IMR-90 (cell line): ENCODE results near the gene RSBN1. TPM values are rescaled to one million over a fixed set of nuclear protein-coding genes. Genes with fewer than 3 reads are reported as not detected.

ENCODE experiments used
- ATAC-seq: fragments of 200-7000 bp; cut with Tn5 transposase; 2 replicates; pipeline ENCODE4 v1.9.1; 2020; ENCODE audit warnings: low read depth, mild to moderate bottlenecking, moderate library complexity
- BruUV-seq: library from RNA; stranded (reverse); fragments of 400-500 nt; replicated peaks from 2 replicates; lab custom pipeline; 2021; lab: Mats Ljungman, UMichigan
- CTCF ChIA-PET: fragments of 300-600 bp; formaldehyde crosslinking; extraction: SDS; loops from one replicate; lab custom pipeline; 2021; ENCODE audit warnings: antibody characterized with exemption; lab: Yijun Ruan, JAX
- POLR2A ChIA-PET: fragments of 300-600 bp; sonication (Branson Sonifier 250); formaldehyde crosslinking; loops from one replicate; lab custom pipeline; 2022; ENCODE audit warnings: antibody characterized with exemption; ENCODE audit not compliant: unreplicated experiment; lab: Charles Lee
- DNase-seq: peaks from one replicate; pipeline ENCODE4 v3.0.0; 2013
- H2AFZ ChIP-seq: replicated peaks from 2 replicates; pipeline ENCODE3; 2013; ENCODE audit warnings: low read length, mild to moderate bottlenecking; ENCODE audit not compliant: poor library complexity
- H2AK5ac ChIP-seq: 2 replicates; pipeline ENCODE4 v1.6.1; 2013; ENCODE audit warnings: low read depth, low read length, inconsistent platforms
- H2AK9ac ChIP-seq: replicated peaks from 2 replicates; pipeline ENCODE3; 2013; ENCODE audit warnings: mild to moderate bottlenecking, low read depth, low read length, moderate library complexity; ENCODE audit not compliant: poor library complexity
- H2BK120ac ChIP-seq: 2 replicates; pipeline ENCODE4 v1.6.1; 2013; ENCODE audit warnings: low read depth, low read length, inconsistent platforms
- H2BK15ac ChIP-seq: 3 replicates; pipeline ENCODE4 v1.6.1; 2013; ENCODE audit warnings: low read depth, low read length, inconsistent platforms
- H2BK20ac ChIP-seq: 2 replicates; pipeline ENCODE4 v1.6.1; 2013; ENCODE audit warnings: low read depth, mild to moderate bottlenecking, inconsistent platforms, low read length, moderate library complexity
- H2BK5ac ChIP-seq: 2 replicates; pipeline ENCODE4 v1.6.1; 2013; ENCODE audit warnings: mild to moderate bottlenecking, low read depth, low read length, inconsistent platforms; ENCODE audit not compliant: poor library complexity, severe bottlenecking
- H3K14ac ChIP-seq: replicated peaks from 2 replicates; pipeline ENCODE4 v1.6.1; 2013; ENCODE audit warnings: low read depth, low read length, inconsistent platforms
- H3K18ac ChIP-seq: 2 replicates; pipeline ENCODE4 v1.6.1; 2013; ENCODE audit warnings: low read depth, low read length, control low read depth
- H3K23ac ChIP-seq: 2 replicates; pipeline ENCODE4 v1.6.1; 2013; ENCODE audit warnings: low read depth, low read length, inconsistent platforms
- H3K27ac ChIP-seq: 2 replicates; pipeline ENCODE4 v1.5.1; 2013; ENCODE audit warnings: mild to moderate bottlenecking, control low read depth, low read length; ENCODE audit not compliant: insufficient read depth
- H3K27me3 ChIP-seq: 2 replicates; pipeline ENCODE4 v1.6.1; 2013; ENCODE audit warnings: low read length; ENCODE audit not compliant: control insufficient read depth, insufficient read depth
- H3K36me3 ChIP-seq: 2 replicates; pipeline ENCODE4 v1.6.1; 2013; ENCODE audit warnings: low read length, mixed read lengths; ENCODE audit not compliant: control insufficient read depth, insufficient read depth
- H3K4ac ChIP-seq: 2 replicates; pipeline ENCODE4 v1.6.1; 2013; ENCODE audit warnings: low read depth, low read length, inconsistent platforms
- H3K4me1 ChIP-seq: 2 replicates; pipeline ENCODE4 v1.6.1; 2013; ENCODE audit warnings: low read length, mixed read lengths; ENCODE audit not compliant: control insufficient read depth, insufficient read depth
- H3K4me2 ChIP-seq: 2 replicates; pipeline ENCODE4 v1.6.1; 2013; ENCODE audit warnings: low read depth, mild to moderate bottlenecking, control low read depth, low read length, moderate library complexity
- H3K4me3 ChIP-seq: 2 replicates; pipeline ENCODE4 v1.5.1; 2013; ENCODE audit warnings: low read depth, mild to moderate bottlenecking, control low read depth, low read length, moderate library complexity; ENCODE audit not compliant: insufficient read depth
- H3K56ac ChIP-seq: 2 replicates; pipeline ENCODE4 v1.6.1; 2013; ENCODE audit warnings: low read length, inconsistent platforms; ENCODE audit not compliant: insufficient read depth; ENCODE audit errors: extremely low read depth
- H3K79me1 ChIP-seq, 2 experiments: 2 replicates each; pipeline ENCODE4 v1.6.1; 2013; ENCODE audit warnings: low read length in 2 of 2, inconsistent platforms in 1 of 2, low read depth in 1 of 2
- H3K9ac ChIP-seq: 2 replicates; pipeline ENCODE4 v1.6.1; 2013; ENCODE audit warnings: low read depth, low read length, control low read depth
- H3K9me1 ChIP-seq: 2 replicates; pipeline ENCODE4 v1.6.1; 2013; ENCODE audit warnings: low read length, inconsistent platforms; ENCODE audit not compliant: insufficient read depth
- H3K9me3 ChIP-seq: 2 replicates; pipeline ENCODE4 v1.6.1; 2013; ENCODE audit warnings: low read length; ENCODE audit not compliant: control insufficient read depth, insufficient read depth
- H4K20me1 ChIP-seq: 2 replicates; pipeline ENCODE4 v1.6.1; 2013; ENCODE audit warnings: low read length, inconsistent platforms; ENCODE audit not compliant: insufficient read depth
- H4K5ac ChIP-seq: 2 replicates; pipeline ENCODE4 v1.6.1; 2013; ENCODE audit warnings: mild to moderate bottlenecking, low read depth, low read length, control low read depth
- H4K8ac ChIP-seq, 2 experiments: 2 replicates each; pipeline ENCODE4 v1.6.1; 2013; ENCODE audit warnings: low read depth in 2 of 2, low read length in 2 of 2, control low read depth in 1 of 2, inconsistent platforms in 1 of 2
- H4K91ac ChIP-seq: 2 replicates; pipeline ENCODE4 v1.6.1; 2013; ENCODE audit warnings: low read depth, low read length, inconsistent platforms; ENCODE audit not compliant: insufficient read depth
- BHLHE40 ChIP-seq: fragments of 150-350 bp; IDR thresholded peaks from 2 replicates; pipeline ENCODE4 v1.6.1; 2016; ENCODE audit warnings: mild to moderate bottlenecking, low read depth, low read length
- CEBPB ChIP-seq: IDR thresholded peaks from 2 replicates; pipeline ENCODE4 v1.6.1; 2012; ENCODE audit warnings: low read depth, low read length, improper control_type of control experiment
- CHD1 ChIP-seq: IDR thresholded peaks from 2 replicates; pipeline ENCODE4 v1.6.1; 2012; ENCODE audit warnings: low read depth, low read length, improper control_type of control experiment
- ELK1 ChIP-seq: fragments of 150-350 bp; IDR thresholded peaks from 2 replicates; pipeline ENCODE4 v1.6.1; 2016; ENCODE audit warnings: low read depth, mild to moderate bottlenecking, low read length, moderate library complexity, borderline replicate concordance
- FOS ChIP-seq: fragments of 150-350 bp; IDR thresholded peaks from 2 replicates; pipeline ENCODE4 v1.6.1; 2016; ENCODE audit warnings: low read depth, low read length
- MAFK ChIP-seq: IDR thresholded peaks from 2 replicates; pipeline ENCODE4 v1.6.1; 2012; ENCODE audit warnings: low read depth, low read length, improper control_type of control experiment
- MAZ ChIP-seq: IDR thresholded peaks from 2 replicates; pipeline ENCODE4 v1.6.1; 2012; ENCODE audit warnings: low read depth, mild to moderate bottlenecking, low read length, improper control_type of control experiment, moderate library complexity, borderline replicate concordance
- MXI1 ChIP-seq: IDR thresholded peaks from 2 replicates; pipeline ENCODE4 v1.6.1; 2012; ENCODE audit warnings: low read depth, mild to moderate bottlenecking, low read length, moderate library complexity, borderline replicate concordance
- NFE2L2 ChIP-seq: fragments of 150-350 bp; IDR thresholded peaks from 2 replicates; pipeline ENCODE4 v1.6.1; 2016; ENCODE audit warnings: low read depth, mild to moderate bottlenecking, low read length
- POLR2A ChIP-seq: IDR thresholded peaks from 2 replicates; pipeline ENCODE4 v1.6.1; 2012; ENCODE audit warnings: mild to moderate bottlenecking, low read depth, low read length
- RFX5 ChIP-seq: IDR thresholded peaks from 2 replicates; pipeline ENCODE4 v1.8.0; 2012; ENCODE audit warnings: low read depth, mild to moderate bottlenecking, low read length, moderate library complexity
- SMC3 ChIP-seq: fragments of 150-350 bp; IDR thresholded peaks from 2 replicates; pipeline ENCODE4 v1.6.1; 2016; ENCODE audit warnings: low read depth, mild to moderate bottlenecking, antibody characterized with exemption, low read length, moderate library complexity
- WGBS, 2 experiments: methylation state at CpG; one replicate each; pipeline versions ENCODE4 v1.1.5 to v1.1.7; 2013; ENCODE audit warnings: missing lambda C conversion rate in 2 of 2; ENCODE audit not compliant: insufficient read length in 1 of 2; ENCODE audit errors: extremely low coverage in 2 of 2; 5-methylcytosine and 5-hydroxymethylcytosine counted together
- dilution Hi-C: fragments of 300-500 bp; cut with HindIII; formaldehyde crosslinking; loops from one replicate; pipeline ENCODE4 v1.14.3; 2018; ENCODE audit warnings: low sequenced_read_pairs; ENCODE audit not compliant: unreplicated experiment
- in situ Hi-C: fragments of 300-500 bp; cut with MboI; formaldehyde crosslinking; loops from 3 replicates; pipeline ENCODE4 v1.14.3; 2019; ENCODE audit warnings: low sequenced_read_pairs, inconsistent platforms, mixed read lengths
- intact Hi-C: fragments of 100-400 bp; cut with micrococcal nuclease; formaldehyde crosslinking; loops from 2 replicates; pipeline ENCODE4 v1.10.0; 2022
- polyA plus RNA-seq, 3 experiments: library from polyadenylated mRNA; depleted of rRNA; stranded (reverse); fragments of >200 nt; gene quantifications; 2 replicates each; pipeline ENCODE4 v1.2.3, GENCODE V29; 2012; ENCODE audit warnings: low replicate concordance in 1 of 3
- total RNA-seq: library from RNA; depleted of rRNA; stranded (reverse); fragments of >200 nt; gene quantifications from 2 replicates; pipeline ENCODE4 v1.2.3, GENCODE V29; 2012
- TF ChIP-seq, protein P1 (sequence below): fragments of 150-350 bp; IDR thresholded peaks from 2 replicates; pipeline ENCODE4 v1.6.1; 2017; ENCODE audit warnings: mild to moderate bottlenecking, antibody characterized with exemption, low read length, low read depth
- TF ChIP-seq, protein P2 (sequence below): conservative IDR thresholded peaks from 2 replicates; pipeline ENCODE4 v1.5.1; 2012; ENCODE audit warnings: mild to moderate bottlenecking, low read depth, low read length, improper control_type of control experiment

RSBN1 gene
- total and polyA plus RNA-seq, 2 of the 4 experiments (the other 2 are of a cell fraction): 5.3 to 11.7 TPM

DNA sequence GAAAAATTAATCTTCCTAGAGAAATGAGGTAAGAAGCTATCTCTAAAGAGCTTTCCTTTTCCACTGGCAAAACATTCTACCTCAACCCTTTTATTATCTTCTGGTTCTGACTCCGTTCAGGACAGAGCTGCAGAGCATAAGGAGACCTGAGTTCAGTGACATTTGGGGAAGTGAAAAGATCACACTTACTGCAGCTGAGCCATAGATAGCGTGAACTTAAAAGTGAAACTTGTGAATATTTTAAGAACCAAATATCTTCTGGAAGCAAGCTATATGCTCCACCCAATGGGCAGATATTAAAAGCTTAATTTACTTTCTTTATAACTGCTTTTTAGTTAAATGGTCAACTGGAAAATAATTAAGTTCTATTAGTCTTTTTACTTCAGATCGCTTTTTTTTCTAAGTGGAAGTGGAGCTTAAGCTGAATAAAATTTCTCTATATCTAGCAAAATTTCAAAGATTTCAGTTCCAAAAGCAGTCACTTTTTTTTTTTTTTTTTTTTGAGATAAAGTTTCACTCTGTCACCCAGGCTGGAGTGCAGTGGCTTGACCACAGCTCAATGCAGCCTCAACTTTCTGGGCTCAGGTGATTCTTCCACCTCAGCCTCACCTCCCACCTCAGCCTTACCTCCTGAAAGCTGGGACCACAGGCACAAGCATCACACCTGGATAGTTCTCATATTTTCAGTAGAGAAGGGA lies 47.4 kb upstream of the RSBN1 start:
- Histone ChIP-seq H2BK20ac (peak overlapping the region; percentile 91), H3K27ac (peak overlapping the region; percentile 59), H2BK120ac (peak overlapping the region; percentile 95), H3K79me1 (no peaks in the 10 kb centered on the region), H3K4me3 (no peak overlapping the region), H3K9me3 (no peaks in the 10 kb centered on the region), H3K4me2 (peak overlapping the region; percentile 98), H3K14ac (peak overlapping the region; percentile 91), H2BK5ac (peak overlapping the region; percentile 94), H3K23ac (peak overlapping the region; percentile 77; the same call in 1 of the 2 replicates), H4K20me1 (no peaks in the 10 kb centered on the region), H3K4ac (peak overlapping the region; percentile 88), H4K8ac (peak overlapping the region; percentile 85 to 87), H3K9ac (no peak overlapping the region; the same call in 1 of the 2 replicates), H3K4me1 (peaks cover 10% of the 10 kb centered on the region), H3K56ac (peak overlapping the region; percentile 28; the same call in 1 of the 2 replicates), H3K36me3 (no peaks in the 10 kb centered on the region), H2BK15ac (peak overlapping the region; percentile 97), H3K18ac (peak overlapping the region; percentile 76; the same call in 1 of the 2 replicates), H4K91ac (peak overlapping the region; percentile 70), H3K27me3 (no peaks in the 10 kb centered on the region), H4K5ac (peak overlapping the region; percentile 95), H3K9me1 (no peaks in the 10 kb centered on the region), H2AK5ac (peak overlapping the region; percentile 93), H2AK9ac (no peak overlapping the region), H2AFZ (peak overlapping the region; percentile 76)
- BruUV-seq: no TSS peak
- ChIA-PET POLR2A (interaction anchor here (0.6 kb wide), 2 partner anchors 301 to 937 kb away, joined by 3 to 4 read pairs; no protein-coding TSS in a partner anchor), CTCF (interaction anchor here (0.7 kb wide), 1 partner anchor 295 kb away, joined by 4 read pairs; no protein-coding TSS in a partner anchor)
- in situ Hi-C loops (loop anchor here (25.0 kb wide), 1 partner anchor 428 kb away; no protein-coding TSS in a partner anchor), dilution Hi-C loops (no loop called here), intact Hi-C loops (no loop called here)
- no CpG with 5 or more reads among the region's 3 CpGs for WGBS, 2 experiments
- DNase-seq: no peak
- no peak for ATAC-seq
- TF ChIP-seq, protein P1, sequence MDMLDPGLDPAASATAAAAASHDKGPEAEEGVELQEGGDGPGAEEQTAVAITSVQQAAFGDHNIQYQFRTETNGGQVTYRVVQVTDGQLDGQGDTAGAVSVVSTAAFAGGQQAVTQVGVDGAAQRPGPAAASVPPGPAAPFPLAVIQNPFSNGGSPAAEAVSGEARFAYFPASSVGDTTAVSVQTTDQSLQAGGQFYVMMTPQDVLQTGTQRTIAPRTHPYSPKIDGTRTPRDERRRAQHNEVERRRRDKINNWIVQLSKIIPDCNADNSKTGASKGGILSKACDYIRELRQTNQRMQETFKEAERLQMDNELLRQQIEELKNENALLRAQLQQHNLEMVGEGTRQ: no peak
- TF ChIP-seq, protein P2, sequence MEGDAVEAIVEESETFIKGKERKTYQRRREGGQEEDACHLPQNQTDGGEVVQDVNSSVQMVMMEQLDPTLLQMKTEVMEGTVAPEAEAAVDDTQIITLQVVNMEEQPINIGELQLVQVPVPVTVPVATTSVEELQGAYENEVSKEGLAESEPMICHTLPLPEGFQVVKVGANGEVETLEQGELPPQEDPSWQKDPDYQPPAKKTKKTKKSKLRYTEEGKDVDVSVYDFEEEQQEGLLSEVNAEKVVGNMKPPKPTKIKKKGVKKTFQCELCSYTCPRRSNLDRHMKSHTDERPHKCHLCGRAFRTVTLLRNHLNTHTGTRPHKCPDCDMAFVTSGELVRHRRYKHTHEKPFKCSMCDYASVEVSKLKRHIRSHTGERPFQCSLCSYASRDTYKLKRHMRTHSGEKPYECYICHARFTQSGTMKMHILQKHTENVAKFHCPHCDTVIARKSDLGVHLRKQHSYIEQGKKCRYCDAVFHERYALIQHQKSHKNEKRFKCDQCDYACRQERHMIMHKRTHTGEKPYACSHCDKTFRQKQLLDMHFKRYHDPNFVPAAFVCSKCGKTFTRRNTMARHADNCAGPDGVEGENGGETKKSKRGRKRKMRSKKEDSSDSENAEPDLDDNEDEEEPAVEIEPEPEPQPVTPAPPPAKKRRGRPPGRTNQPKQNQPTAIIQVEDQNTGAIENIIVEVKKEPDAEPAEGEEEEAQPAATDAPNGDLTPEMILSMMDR: no peak
- TF ChIP-seq RFX5: no peak
- no peak for TF ChIP-seq POLR2A
- no peak for TF ChIP-seq ELK1
- TF ChIP-seq MAZ: no peak
- no peak for TF ChIP-seq BHLHE40
- no peak for TF ChIP-seq SMC3
- TF ChIP-seq CEBPB: no peak
- no peak for TF ChIP-seq NFE2L2
- TF ChIP-seq FOS: no peak
- no peak for TF ChIP-seq MXI1
- no peak for TF ChIP-seq MAFK
- TF ChIP-seq CHD1: no peak
